ENCODE data around the gene ZNF560. TPM values are rescaled to one million over a fixed set of nuclear protein-coding genes. Genes with fewer than 3 reads are reported as not detected.

ZNF560 gene
- total and polyA plus RNA-seq, 2 of the 13 experiments (the other 11 are each of a cell fraction or from before 2014, with no cell fraction given), result not detected

DNA sequence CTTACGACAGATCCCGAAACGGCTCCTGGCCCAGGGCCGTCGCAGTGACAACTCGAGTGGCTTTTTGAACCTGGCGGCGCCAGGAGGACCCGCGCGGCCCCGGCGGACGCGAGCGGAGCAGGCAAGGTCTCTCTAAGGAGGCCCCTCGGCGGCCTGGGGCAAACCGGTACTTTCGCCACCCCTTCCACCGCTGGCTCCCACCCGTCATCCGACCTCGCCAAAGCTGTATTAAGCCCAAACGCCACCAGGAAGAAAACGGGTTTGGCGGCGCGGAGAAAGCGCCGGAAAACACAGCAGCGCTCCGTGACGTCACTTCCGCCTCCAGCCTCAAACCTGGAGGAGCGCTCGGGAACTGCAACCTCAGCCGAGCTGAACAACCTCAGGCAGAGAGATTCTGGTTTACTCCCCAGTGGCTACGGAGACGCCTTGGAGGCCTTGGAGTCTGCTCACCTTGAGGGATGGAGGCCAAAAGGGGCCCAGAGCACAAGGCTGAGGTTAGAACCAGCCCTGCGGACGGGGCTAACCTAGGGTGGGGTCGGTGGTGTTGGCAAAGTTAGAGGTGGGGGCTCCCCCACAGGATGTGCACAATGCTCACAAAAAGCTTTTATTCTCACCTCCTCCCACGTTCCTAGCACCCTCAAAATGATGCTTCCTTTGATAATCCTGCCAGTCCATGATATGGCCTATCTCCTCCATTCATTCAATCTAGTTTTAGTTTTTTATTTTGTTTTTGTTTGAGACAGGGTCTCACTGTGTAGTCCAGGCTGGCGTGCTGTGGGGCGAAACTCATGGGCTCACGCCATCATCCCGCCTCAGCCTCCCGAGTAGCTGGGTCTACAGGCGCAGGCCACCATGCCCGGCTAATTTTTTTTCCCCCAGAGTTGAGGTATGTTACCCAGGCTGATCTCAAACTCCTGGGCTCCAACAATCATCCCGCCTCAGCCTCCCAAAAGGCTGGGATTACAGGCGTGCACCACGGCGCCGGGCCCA, 62.8 kb downstream of the ZNF560 start, which contains the start of gene ZNF266:
Gene ZNF266 (minus strand): TSS at position 295 of the 990 bp plus-strand sequence. CDS start 15,484 bp downstream, outside the sequence.
- Histone ChIP-seq H3K36me3 (replicated peaks in 1 of 2; ENCODE audit: control insufficient read depth in 1 of 2, insufficient read depth in 2 of 2, low read length in 2 of 2) (peaks cover 8 to 17% of the 10 kb centered on the region in 2 experiments; a peak in 3 of 5 replicates), H3K4me1 (ENCODE audit: insufficient read depth, low read length) (peaks cover 21% of the 10 kb centered on the region), H3K27ac (ENCODE audit: extremely low read length, insufficient read depth, low read length) (peak within 1 kb of the TSS; percentile 88), H3K27me3 (ENCODE audit: control insufficient read depth in 1 of 2, insufficient read depth in 2 of 2, low read length in 2 of 2) (no peaks in the 10 kb centered on the region; a peak in 1 of 5 replicates), H4K20me1 (ENCODE audit: insufficient read depth, low read length) (no peaks in the 10 kb centered on the region), H3K79me2 (ENCODE audit: insufficient read depth, low read length) (peaks cover 17% of the 10 kb centered on the region), H3K4me2 (ENCODE audit: low read depth, low read length) (peak within 1 kb of the TSS; percentile 81), H2AFZ (ENCODE audit: low read length) (peak within 1 kb of the TSS; percentile 76), H3K9me3 (ENCODE audit: low read length) (no peaks in the 10 kb centered on the region), H3K4me3 (replicated peaks in 1 of 3; ENCODE audit: insufficient read depth in 1 of 3, low read depth in 2 of 3, low read length in 3 of 3) (peak within 1 kb of the TSS; percentile 87 to 97 (median 95)), H3K9ac (ENCODE audit: insufficient read depth, low read depth, low read length) (peak within 1 kb of the TSS; percentile 93)
- in situ Hi-C loops (cut with HindIII; ENCODE audit: extremely low pct_ligation_motif_present, low pct_unique_long_range_greater_than_20kb), result no loop called here
- intact Hi-C loops (cut with micrococcal nuclease; ENCODE audit: unreplicated experiment), result loop anchor here (10.0 kb wide), 1 partner anchor 301 kb away; no protein-coding TSS in a partner anchor
- peak; percentile 85 for DNase-seq (ENCODE audit: low spot score)
- ChIA-PET POLR2A (interaction anchor here (0.6 to 1.5 kb wide), 6 partner anchors 10 to 348 kb away, joined by 3 to 8 read pairs (median 4); partner anchors contain the start of gene ZNF559), CTCF (ENCODE audit: low intra/inter-chr PET ratio, low total read pairs) (no interaction called here)
- BruUV-seq (replicated peaks), result TSS peak; percentile 75
- peak; percentile 69 for FAIRE-seq
- ATAC-seq, result peak; percentile 95
- WGBS (ENCODE audit: low lambda C conversion rate), result 27% methylated on average over 26 of the region's 56 CpGs
- peak; percentile 72 for TF ChIP-seq TGIF2 (CRISPR knock-in tag; IDR thresholded peaks at IDR 0.05)
- no peak for TF ChIP-seq ADNP (CRISPR knock-in tag; IDR thresholded peaks at IDR 0.05)
- no peak for TF ChIP-seq ZSCAN30 (CRISPR knock-in tag; IDR thresholded peaks at IDR 0.05)
- peak; percentile 90 for TF ChIP-seq PHF8 (CRISPR knock-in tag; IDR thresholded peaks at IDR 0.05)
- TF ChIP-seq CREM (IDR thresholded peaks at IDR 0.05), result peak; percentile 97
- TF ChIP-seq CREM (CRISPR knock-in tag; IDR thresholded peaks at IDR 0.05), result peak; percentile 66; the same call in 1 of the 2 replicates
- peak; percentile 41; the same call in 1 of the 2 replicates for TF ChIP-seq ZNF674 (CRISPR knock-in tag; IDR thresholded peaks at IDR 0.05; ENCODE audit: low read depth)
- 0 out of 2 replicates have a peak, but pooled peaks have one; percentile 47 for TF ChIP-seq ZNF547 (CRISPR knock-in tag; IDR thresholded peaks at IDR 0.05)
- no peak for TF ChIP-seq XBP1 (CRISPR knock-in tag; IDR thresholded peaks at IDR 0.05)
- TF ChIP-seq U2AF1 (optimal IDR thresholded peaks at IDR 0.05; ENCODE audit: low read depth, low read length), result no peak
- TF ChIP-seq MEIS1 (CRISPR knock-in tag; IDR thresholded peaks at IDR 0.05; ENCODE audit: borderline replicate concordance), result peak; percentile 53; the same call in 1 of the 2 replicates
- no peak for TF ChIP-seq ZNF761 (CRISPR knock-in tag; conservative IDR thresholded peaks at IDR 0.05)
- TF ChIP-seq KMT2B (CRISPR knock-in tag; IDR thresholded peaks at IDR 0.05), result peak; percentile 98
- no peak for TF ChIP-seq ZNF503 (CRISPR knock-in tag; IDR thresholded peaks at IDR 0.05)
- 0 out of 2 replicates have a peak, but pooled peaks have one; percentile 24 for TF ChIP-seq ZNF646 (CRISPR knock-in tag; IDR thresholded peaks at IDR 0.05)
- TF ChIP-seq ZNF562 (CRISPR knock-in tag; IDR thresholded peaks at IDR 0.05; ENCODE audit: borderline replicate concordance), result no peak
